IPS-18a (cell line): Measurements from ENCODE around the gene KDM4C.

Experiments
- H3K27ac ChIP-seq: one replicate; pipeline ENCODE4 v1.5.1; 2013; ENCODE audit warnings: low read length
- H3K27me3 ChIP-seq: one replicate; pipeline ENCODE4 v1.6.1; 2013; ENCODE audit warnings: mild to moderate bottlenecking, low read length; ENCODE audit not compliant: control insufficient read depth, insufficient read depth
- H3K36me3 ChIP-seq: one replicate; pipeline ENCODE4 v1.6.1; 2013; ENCODE audit warnings: low read depth, low read length; ENCODE audit not compliant: control insufficient read depth
- H3K4me1 ChIP-seq: one replicate; pipeline ENCODE4 v1.6.1; 2013; ENCODE audit warnings: low read depth, low read length; ENCODE audit not compliant: control insufficient read depth
- H3K4me3 ChIP-seq: one replicate; pipeline ENCODE4 v1.5.1; 2013; ENCODE audit warnings: low read length
- H3K9ac ChIP-seq: one replicate; pipeline ENCODE4 v1.6.1; 2013; ENCODE audit warnings: mild to moderate bottlenecking, low read length, moderate library complexity
- H3K9me3 ChIP-seq: one replicate; pipeline ENCODE4 v1.6.1; 2013; ENCODE audit warnings: low read depth, low read length; ENCODE audit not compliant: control insufficient read depth

KDM4C gene

DNA sequence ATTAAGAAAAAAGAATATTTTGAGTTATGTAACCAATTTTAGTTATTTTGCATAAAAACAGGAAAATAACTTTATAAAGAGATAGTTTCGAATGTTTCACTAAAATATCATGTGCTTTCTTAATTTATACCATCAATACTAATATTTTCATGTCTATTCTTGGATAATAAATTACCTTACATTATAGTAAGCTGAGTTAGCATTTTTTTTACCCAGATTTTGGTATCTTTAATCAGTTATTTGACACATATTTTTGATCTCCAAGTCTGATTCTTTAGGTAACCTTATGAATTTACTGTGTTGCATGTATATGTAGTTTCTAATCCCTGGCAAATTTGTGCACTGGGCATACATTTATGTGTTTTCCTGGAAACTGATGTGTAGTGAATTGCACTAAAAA, 138.0 kb downstream of the KDM4C start:
- H3K27me3 ChIP-seq: no peaks in the 10 kb centered on the region
- H3K9me3 ChIP-seq: no peaks in the 10 kb centered on the region
- H3K9ac ChIP-seq: no peak overlapping the region
- no peaks in the 10 kb centered on the region for H3K4me1 ChIP-seq
- H3K36me3 ChIP-seq: no peaks in the 10 kb centered on the region
- H3K27ac ChIP-seq: no peak overlapping the region
- H3K4me3 ChIP-seq: no peak overlapping the region

DNA sequence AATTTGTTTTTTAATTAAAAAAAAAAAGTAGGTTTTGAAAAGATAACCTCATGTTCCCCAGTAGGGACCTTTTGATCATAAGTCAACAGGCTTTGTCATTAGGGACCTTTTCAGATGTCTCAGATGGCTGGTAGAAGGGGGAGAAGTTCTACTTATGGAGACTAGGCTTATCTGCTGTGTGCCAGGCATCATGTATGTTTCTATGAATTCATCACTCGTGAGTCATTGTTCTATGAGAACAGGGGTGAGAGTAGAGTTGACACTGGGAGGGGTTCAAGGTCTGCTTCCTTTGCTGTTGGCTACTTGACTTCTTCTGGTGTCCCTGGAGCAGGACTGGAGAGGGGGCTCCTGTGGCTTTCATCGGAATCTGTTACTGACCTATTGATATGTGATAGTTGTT, 138.8 kb downstream of the KDM4C start:
- Histone ChIP-seq H3K9ac (no peak overlapping the region), H3K9me3 (no peaks in the 10 kb centered on the region), H3K27me3 (no peaks in the 10 kb centered on the region), H3K36me3 (no peaks in the 10 kb centered on the region), H3K27ac (no peak overlapping the region), H3K4me3 (no peak overlapping the region), H3K4me1 (no peaks in the 10 kb centered on the region)

GRCh38 chr9:6897207-6897822, 139.5 kb downstream of the KDM4C start:
- Histone ChIP-seq H3K9me3 (no peaks in the 10 kb centered on the region), H3K4me1 (no peaks in the 10 kb centered on the region), H3K9ac (no peak overlapping the region), H3K4me3 (no peak overlapping the region), H3K27me3 (no peaks in the 10 kb centered on the region), H3K27ac (no peak overlapping the region), H3K36me3 (no peaks in the 10 kb centered on the region)

GRCh38 chr9:6897898-6898302, 140.1 kb downstream of the KDM4C start:
- no peak overlapping the region for H3K4me3 ChIP-seq

GRCh38 chr9:6899274-6899673, 141.5 kb downstream of the KDM4C start:
- no peaks in the 10 kb centered on the region for H3K36me3 ChIP-seq
- no peak overlapping the region for H3K4me3 ChIP-seq
- H3K27me3 ChIP-seq: no peaks in the 10 kb centered on the region
- no peak overlapping the region for H3K9ac ChIP-seq
- H3K27ac ChIP-seq: no peak overlapping the region
- H3K4me1 ChIP-seq: no peaks in the 10 kb centered on the region
- H3K9me3 ChIP-seq: no peaks in the 10 kb centered on the region

More at GRCh38 chr9:6897898-6898302, 140.1 kb downstream of the KDM4C start:
- H3K9ac ChIP-seq: no peak overlapping the region
- no peaks in the 10 kb centered on the region for H3K36me3 ChIP-seq
- no peaks in the 10 kb centered on the region for H3K27me3 ChIP-seq
- no peaks in the 10 kb centered on the region for H3K4me1 ChIP-seq
- H3K27ac ChIP-seq: no peak overlapping the region
- no peaks in the 10 kb centered on the region for H3K9me3 ChIP-seq

DNA sequence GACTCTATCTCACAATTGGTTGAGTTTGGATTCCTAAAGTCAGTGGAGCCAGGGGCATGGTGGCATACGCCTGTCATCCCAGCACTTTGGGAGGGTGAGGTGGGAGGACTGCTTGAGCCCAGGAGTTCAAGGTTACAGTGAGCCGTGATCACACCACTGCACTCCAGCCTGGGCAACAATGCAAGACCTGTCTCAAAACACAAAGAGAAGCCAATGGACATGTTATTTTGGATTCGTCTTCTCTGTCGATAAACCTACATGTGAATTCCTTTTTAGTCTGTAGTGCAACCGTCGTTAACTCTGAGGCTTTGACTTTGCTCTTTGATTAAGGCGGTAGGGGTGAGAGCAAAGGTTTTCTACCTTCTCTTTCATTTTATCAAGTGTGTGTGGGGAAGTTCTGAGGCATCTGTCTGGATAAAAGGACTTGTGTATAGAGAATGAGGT, 142.7 kb downstream of the KDM4C start:
- Histone ChIP-seq H3K9me3 (no peaks in the 10 kb centered on the region), H3K36me3 (no peaks in the 10 kb centered on the region), H3K27me3 (no peaks in the 10 kb centered on the region), H3K9ac (no peak overlapping the region), H3K27ac (no peak overlapping the region), H3K4me3 (no peak overlapping the region), H3K4me1 (no peaks in the 10 kb centered on the region)

GRCh38 chr9:6901180-6901579, 143.4 kb downstream of the KDM4C start:
- Histone ChIP-seq H3K4me1 (no peaks in the 10 kb centered on the region), H3K9me3 (no peaks in the 10 kb centered on the region), H3K9ac (no peak overlapping the region), H3K36me3 (no peaks in the 10 kb centered on the region), H3K4me3 (no peak overlapping the region), H3K27me3 (no peaks in the 10 kb centered on the region), H3K27ac (no peak overlapping the region)

DNA sequence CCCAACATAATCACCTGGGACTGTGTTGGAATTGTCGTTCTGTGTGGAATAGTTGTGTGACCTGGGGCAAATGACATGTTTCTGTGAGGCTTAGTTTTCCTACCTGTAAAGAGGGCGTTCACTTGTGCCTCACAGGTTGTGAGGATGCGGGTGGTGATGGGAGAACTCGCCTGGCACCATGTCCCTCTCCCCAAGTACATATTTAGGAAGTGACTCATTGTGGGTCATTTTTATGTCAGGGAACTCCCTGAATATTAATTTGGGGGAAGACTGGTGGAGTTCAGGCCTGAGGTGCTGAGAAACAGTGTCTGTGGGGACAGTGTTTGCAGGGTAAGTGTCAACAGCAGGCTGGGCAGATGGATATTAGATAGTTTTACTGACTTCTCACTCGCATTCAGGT, 144.7 kb downstream of the KDM4C start:
- Histone ChIP-seq H3K9ac (no peak overlapping the region), H3K9me3 (no peaks in the 10 kb centered on the region), H3K4me3 (no peak overlapping the region), H3K27me3 (no peaks in the 10 kb centered on the region), H3K36me3 (no peaks in the 10 kb centered on the region), H3K27ac (no peak overlapping the region), H3K4me1 (peaks cover 7% of the 10 kb centered on the region)

GRCh38 chr9:6904371-6904770, 146.6 kb downstream of the KDM4C start:
- Histone ChIP-seq H3K27me3 (no peaks in the 10 kb centered on the region), H3K9me3 (no peaks in the 10 kb centered on the region), H3K27ac (no peak overlapping the region), H3K36me3 (no peaks in the 10 kb centered on the region), H3K4me1 (peaks cover 15% of the 10 kb centered on the region), H3K4me3 (no peak overlapping the region), H3K9ac (no peak overlapping the region)

DNA sequence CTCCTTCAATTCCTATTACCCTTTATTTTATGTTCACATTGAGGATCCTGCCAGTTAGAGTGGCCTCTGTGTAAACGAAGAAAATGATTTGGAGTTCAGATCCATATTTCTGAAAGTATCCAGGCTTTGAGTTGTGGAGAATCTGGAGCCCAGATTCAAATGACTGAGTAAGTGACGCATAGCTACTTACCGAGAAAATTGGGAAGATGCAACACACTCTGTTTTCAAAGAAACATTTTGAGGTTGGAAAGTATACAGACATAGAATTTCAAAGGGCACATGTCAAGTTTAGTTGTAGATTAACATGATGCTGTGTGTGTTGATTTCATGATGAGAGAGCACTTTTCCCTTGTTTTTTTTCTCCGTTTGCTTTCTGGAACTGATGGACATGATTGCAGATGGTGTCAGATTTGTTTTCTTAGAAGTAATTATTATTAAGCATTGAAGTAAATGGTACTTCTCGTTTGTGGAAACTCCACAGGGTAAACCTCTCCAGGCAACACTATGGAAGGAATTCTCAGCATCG, 148.1 kb downstream of the KDM4C start:
- no peak overlapping the region for H3K27ac ChIP-seq
- peaks cover 15% of the 10 kb centered on the region for H3K4me1 ChIP-seq
- no peak overlapping the region for H3K9ac ChIP-seq
- no peaks in the 10 kb centered on the region for H3K36me3 ChIP-seq
- H3K4me3 ChIP-seq: no peak overlapping the region
- no peaks in the 10 kb centered on the region for H3K9me3 ChIP-seq
- H3K27me3 ChIP-seq: no peaks in the 10 kb centered on the region

DNA sequence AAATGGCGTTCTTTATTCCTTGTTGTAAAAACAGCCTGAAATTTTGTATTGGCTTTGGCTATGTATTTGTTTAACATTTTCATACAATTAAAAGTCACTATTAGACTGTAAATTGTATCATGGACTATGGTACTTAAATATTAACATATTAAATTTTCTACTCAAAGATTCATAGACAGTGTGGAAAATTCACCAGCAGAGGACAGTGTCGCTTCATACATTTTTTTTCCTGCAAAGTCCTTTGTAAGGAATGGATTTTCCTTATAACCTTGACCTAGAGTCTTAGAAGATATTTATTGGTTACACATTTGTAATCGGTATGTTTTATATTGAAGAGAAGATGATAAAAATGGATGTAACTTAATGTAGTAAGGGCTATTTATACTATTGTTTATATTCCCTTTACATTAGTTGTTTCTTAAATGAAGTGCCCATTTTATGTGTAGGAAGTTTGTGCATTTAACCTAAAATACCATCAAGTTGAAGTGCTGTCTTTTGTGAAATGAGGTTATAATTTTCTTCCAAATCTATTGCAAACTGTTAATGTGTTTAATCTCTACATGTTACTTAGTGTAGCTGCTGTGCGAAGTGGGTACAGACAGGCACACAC, 150.1 kb downstream of the KDM4C start:
- Histone ChIP-seq H3K9ac (no peak overlapping the region), H3K4me1 (peaks cover 15% of the 10 kb centered on the region), H3K4me3 (no peak overlapping the region)

GRCh38 chr9:6909181-6909580, 151.4 kb downstream of the KDM4C start:
- Histone ChIP-seq H3K4me1 (peaks cover 15% of the 10 kb centered on the region), H3K27me3 (no peaks in the 10 kb centered on the region), H3K9ac (no peak overlapping the region), H3K36me3 (no peaks in the 10 kb centered on the region), H3K4me3 (no peak overlapping the region), H3K27ac (no peak overlapping the region), H3K9me3 (no peaks in the 10 kb centered on the region)

More for the DNA sequence above, 150.1 kb downstream of the KDM4C start:
- Histone ChIP-seq H3K9me3 (no peaks in the 10 kb centered on the region), H3K27me3 (no peaks in the 10 kb centered on the region), H3K27ac (no peak overlapping the region), H3K36me3 (no peaks in the 10 kb centered on the region)
